Measurements from ENCODE around the gene GPC5.
"Not testable (repeated sequence)": the region's sequence is repeated elsewhere in the genome, so short reads cannot be mapped to it uniquely, and the experiment has no call there.

Gene GPC5

DNA sequence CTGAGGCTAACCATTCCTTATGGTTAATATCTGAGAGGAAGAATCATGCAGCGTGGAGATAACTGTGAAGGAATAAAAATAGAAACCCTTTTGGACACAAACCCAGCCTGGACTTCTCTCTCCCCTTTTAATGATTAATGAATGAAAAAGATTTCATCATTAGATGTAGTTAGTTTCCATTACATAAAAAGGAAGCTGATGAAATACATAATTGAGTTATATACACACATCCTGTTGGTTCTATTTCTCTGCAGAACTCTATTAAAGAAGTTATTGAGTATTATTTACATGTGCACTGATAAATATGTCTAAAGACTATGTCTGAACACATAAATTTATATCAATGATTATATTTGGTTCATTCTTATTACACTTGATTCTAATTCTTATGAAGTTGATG, 465.3 kb downstream of the GPC5 start:
- no peak overlapping the region for H3K27ac ChIP-seq
- no peaks in the 10 kb centered on the region for H3K9me3 ChIP-seq
- no peaks in the 10 kb centered on the region for H3K27me3 ChIP-seq
- H3K9ac ChIP-seq: no peak overlapping the region
- peaks cover 5% of the 10 kb centered on the region; the same call in 1 of the 2 replicates for H3K4me1 ChIP-seq
- H3K4me2 ChIP-seq: no peak overlapping the region
- H4K20me1 ChIP-seq: no peaks in the 10 kb centered on the region
- no peak overlapping the region for H3K4me3 ChIP-seq
- TF ChIP-seq Cebpa-rat (IDR thresholded peaks at IDR 0.05): no peak
- no peaks in the 10 kb centered on the region for H3K36me3 ChIP-seq

DNA sequence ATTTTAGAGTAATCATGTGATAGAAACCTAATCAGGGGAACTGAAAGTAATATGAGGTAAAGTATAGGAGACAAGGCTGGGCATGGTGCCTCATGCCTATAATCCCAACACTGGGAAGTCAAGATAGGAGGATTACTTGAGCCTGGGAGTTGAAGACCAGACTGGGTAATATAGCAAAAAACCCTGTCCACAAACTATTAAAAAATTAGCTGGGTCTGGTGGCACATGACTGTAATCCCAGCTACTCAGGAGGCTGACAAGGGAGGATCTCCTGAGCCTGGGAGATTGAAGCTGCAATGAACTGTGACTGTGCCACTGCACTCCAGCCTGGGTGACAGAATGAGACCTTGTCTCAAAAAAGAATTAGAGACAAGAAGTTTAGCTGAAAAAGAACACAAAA, 469.9 kb downstream of the GPC5 start:
- TF ChIP-seq Cebpa-rat (IDR thresholded peaks at IDR 0.05): no peak

DNA sequence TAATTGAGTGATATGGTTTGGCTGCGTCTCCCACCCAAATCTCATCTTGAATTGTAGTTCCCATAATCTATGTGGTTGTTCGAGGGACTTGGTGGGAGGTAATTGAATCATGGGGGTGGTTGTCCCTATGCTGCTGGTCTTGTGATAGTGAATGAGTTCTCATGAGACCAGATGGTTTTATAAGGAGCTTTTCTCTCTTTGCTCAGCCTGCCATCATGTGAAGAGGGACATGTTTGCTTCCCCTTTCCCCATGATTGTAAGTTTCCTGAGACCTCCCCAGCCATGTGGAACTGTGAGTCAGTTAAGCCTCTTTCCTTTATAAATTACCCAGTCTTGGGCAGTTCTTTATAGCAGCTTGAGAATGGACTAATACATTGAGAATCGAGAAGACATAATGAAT, 480.1 kb downstream of the GPC5 start:
- no peak overlapping the region for H3K9ac ChIP-seq
- no peaks in the 10 kb centered on the region for H4K20me1 ChIP-seq
- no peaks in the 10 kb centered on the region for H3K9me3 ChIP-seq
- H3K27me3 ChIP-seq: no peaks in the 10 kb centered on the region
- no peaks in the 10 kb centered on the region for H3K36me3 ChIP-seq
- no peak overlapping the region for H3K4me2 ChIP-seq
- no peaks in the 10 kb centered on the region for H3K4me1 ChIP-seq
- H3K27ac ChIP-seq: no peak overlapping the region
- H3K4me3 ChIP-seq: no peak overlapping the region
- TF ChIP-seq Cebpa-rat (IDR thresholded peaks at IDR 0.05): no peak

More for the DNA sequence above, 469.9 kb downstream of the GPC5 start:
- H3K9ac ChIP-seq: no peak overlapping the region
- no peaks in the 10 kb centered on the region for H4K20me1 ChIP-seq
- H3K27ac ChIP-seq: no peak overlapping the region
- H3K9me3 ChIP-seq: no peaks in the 10 kb centered on the region
- H3K4me2 ChIP-seq: no peak overlapping the region
- no peak overlapping the region for H3K4me3 ChIP-seq
- H3K27me3 ChIP-seq: no peaks in the 10 kb centered on the region
- H3K36me3 ChIP-seq: no peaks in the 10 kb centered on the region
- H3K4me1 ChIP-seq: no peaks in the 10 kb centered on the region

DNA sequence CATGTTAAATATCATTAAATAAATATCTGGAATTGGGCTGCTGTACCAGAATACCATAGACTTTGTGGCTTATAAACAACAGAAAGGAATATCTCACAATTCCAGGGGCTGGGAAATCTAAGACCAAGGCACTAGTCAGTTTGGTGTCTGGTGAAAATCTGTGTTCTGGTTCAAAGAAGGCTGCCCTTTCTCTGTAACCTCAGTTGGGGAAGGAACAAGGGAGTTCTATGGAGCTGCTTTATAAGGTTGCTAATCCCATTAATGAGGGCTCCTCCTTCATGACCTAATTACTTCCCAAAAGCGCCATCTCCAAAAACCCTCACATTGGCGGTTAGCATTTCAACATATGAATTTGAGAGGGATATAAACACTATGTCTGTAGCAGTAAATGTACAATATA, 480.9 kb downstream of the GPC5 start:
- H3K9me3 ChIP-seq: no peaks in the 10 kb centered on the region
- no peaks in the 10 kb centered on the region for H4K20me1 ChIP-seq
- no peaks in the 10 kb centered on the region for H3K4me1 ChIP-seq
- no peak overlapping the region for H3K9ac ChIP-seq
- no peak for TF ChIP-seq Cebpa-rat (IDR thresholded peaks at IDR 0.05)
- H3K27me3 ChIP-seq: no peaks in the 10 kb centered on the region
- H3K4me3 ChIP-seq: no peak overlapping the region
- no peaks in the 10 kb centered on the region for H3K36me3 ChIP-seq
- no peak overlapping the region for H3K27ac ChIP-seq
- no peak overlapping the region for H3K4me2 ChIP-seq

DNA sequence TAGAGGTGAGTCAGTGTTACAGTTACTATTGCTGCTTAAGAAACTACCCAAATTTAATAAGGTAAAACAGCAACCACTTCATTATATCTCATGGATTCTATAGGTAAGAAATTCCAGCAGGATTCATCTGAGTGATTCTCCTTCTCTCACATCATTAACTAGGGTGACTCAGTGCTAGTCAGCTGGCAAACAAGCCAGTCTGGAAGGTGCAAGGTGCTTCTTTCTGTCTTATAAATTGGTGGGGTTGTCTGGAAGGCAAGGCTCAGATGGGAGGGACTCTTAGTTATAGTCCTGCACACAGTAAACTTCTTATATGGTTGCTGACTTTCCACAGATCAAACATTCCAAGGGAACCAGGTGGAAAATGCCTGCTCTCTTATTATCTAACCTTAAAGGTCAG, 484.5 kb downstream of the GPC5 start:
- no peaks in the 10 kb centered on the region for H3K36me3 ChIP-seq
- no peaks in the 10 kb centered on the region for H4K20me1 ChIP-seq
- no peaks in the 10 kb centered on the region for H3K9me3 ChIP-seq
- no peak overlapping the region for H3K4me2 ChIP-seq
- H3K27ac ChIP-seq: no peak overlapping the region
- no peak overlapping the region for H3K4me3 ChIP-seq
- no peak for TF ChIP-seq Cebpa-rat (IDR thresholded peaks at IDR 0.05)
- no peaks in the 10 kb centered on the region for H3K27me3 ChIP-seq
- H3K4me1 ChIP-seq: no peaks in the 10 kb centered on the region
- no peak overlapping the region for H3K9ac ChIP-seq

- Histone ChIP-seq H3K36me3 (no peaks in the 10 kb centered on the region), H3K4me2 (no peak overlapping the region), H3K9ac (no peak overlapping the region), H3K4me1 (no peaks in the 10 kb centered on the region), H3K9me3 (no peaks in the 10 kb centered on the region), H4K20me1 (no peaks in the 10 kb centered on the region), H3K27me3 (no peaks in the 10 kb centered on the region), H3K4me3 (no peak overlapping the region), H3K27ac (no peak overlapping the region)
- TF ChIP-seq Cebpa-rat (IDR thresholded peaks at IDR 0.05): no peak
Observed at GRCh38 chr13:91889641-91890040, 491.2 kb downstream of the GPC5 start.

- H3K4me3 ChIP-seq: no peak overlapping the region
- no peaks in the 10 kb centered on the region for H3K36me3 ChIP-seq
- no peaks in the 10 kb centered on the region for H3K9me3 ChIP-seq
- no peak for TF ChIP-seq Cebpa-rat (IDR thresholded peaks at IDR 0.05)
- no peak overlapping the region for H3K4me2 ChIP-seq
- no peak overlapping the region for H3K9ac ChIP-seq
- H3K27ac ChIP-seq: no peak overlapping the region
- H4K20me1 ChIP-seq: no peaks in the 10 kb centered on the region
- H3K27me3 ChIP-seq: no peaks in the 10 kb centered on the region
- H3K4me1 ChIP-seq: no peaks in the 10 kb centered on the region
Observed at GRCh38 chr13:91891141-91891540, 492.7 kb downstream of the GPC5 start.

- H3K27me3 ChIP-seq: no peaks in the 10 kb centered on the region
- H3K27ac ChIP-seq: no peak overlapping the region
- H3K9ac ChIP-seq: no peak overlapping the region
- H3K9me3 ChIP-seq: no peaks in the 10 kb centered on the region
- TF ChIP-seq Cebpa-rat (IDR thresholded peaks at IDR 0.05): no peak
- no peaks in the 10 kb centered on the region for H4K20me1 ChIP-seq
- no peak overlapping the region for H3K4me2 ChIP-seq
- H3K4me3 ChIP-seq: no peak overlapping the region
- no peaks in the 10 kb centered on the region for H3K36me3 ChIP-seq
- H3K4me1 ChIP-seq: no peaks in the 10 kb centered on the region
Observed at GRCh38 chr13:91893040-91893439, 494.6 kb downstream of the GPC5 start.

DNA sequence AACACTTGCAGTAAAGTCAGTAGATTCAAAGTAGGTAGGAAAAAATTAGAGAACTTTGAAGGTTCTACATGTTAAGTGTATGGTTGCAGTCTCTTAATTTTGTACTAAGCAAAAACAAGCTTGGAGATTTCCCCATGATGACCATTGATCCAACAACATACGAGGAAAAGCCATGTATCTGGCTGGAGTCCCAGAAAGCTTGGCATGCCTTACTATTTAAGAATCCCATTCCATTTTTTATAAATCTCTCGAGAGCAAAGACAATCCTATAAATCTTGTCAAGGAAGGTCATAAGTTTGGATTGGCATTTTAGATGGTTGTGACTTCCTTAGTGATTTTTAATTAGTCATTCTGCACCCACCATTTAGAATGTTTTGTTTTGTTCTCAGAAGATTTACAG, 495.9 kb downstream of the GPC5 start:
- Histone ChIP-seq H3K9me3 (no peaks in the 10 kb centered on the region), H3K27ac (no peak overlapping the region), H3K36me3 (no peaks in the 10 kb centered on the region), H3K9ac (no peak overlapping the region), H3K4me1 (no peaks in the 10 kb centered on the region), H3K27me3 (no peaks in the 10 kb centered on the region), H3K4me2 (no peak overlapping the region), H4K20me1 (no peaks in the 10 kb centered on the region), H3K4me3 (no peak overlapping the region)
- TF ChIP-seq Cebpa-rat (IDR thresholded peaks at IDR 0.05): no peak

DNA sequence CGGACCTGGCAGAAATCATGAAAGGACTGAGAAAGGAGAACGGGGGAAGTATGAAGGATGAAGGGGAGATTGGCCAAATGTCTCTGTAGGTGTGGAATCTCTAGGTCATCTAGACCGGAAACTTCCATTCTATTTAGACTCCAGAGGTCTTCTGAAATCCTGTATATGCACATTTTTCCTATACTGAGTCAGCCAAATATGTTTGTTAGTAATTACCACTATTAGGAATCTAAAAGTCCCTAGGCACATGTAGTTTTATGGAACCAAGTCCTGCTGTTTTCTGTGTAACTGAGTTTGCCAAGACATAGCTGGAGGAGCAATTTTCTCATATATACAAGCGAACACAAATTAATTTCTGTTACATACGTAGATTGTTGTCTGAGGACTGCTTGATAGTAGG, 498.1 kb downstream of the GPC5 start:
- Histone ChIP-seq H3K36me3 (no peaks in the 10 kb centered on the region), H3K27ac (no peak overlapping the region), H3K9me3 (no peaks in the 10 kb centered on the region), H3K9ac (no peak overlapping the region), H3K4me1 (no peaks in the 10 kb centered on the region), H3K27me3 (no peaks in the 10 kb centered on the region), H4K20me1 (no peaks in the 10 kb centered on the region), H3K4me2 (no peak overlapping the region), H3K4me3 (no peak overlapping the region)
- TF ChIP-seq Cebpa-rat (IDR thresholded peaks at IDR 0.05): no peak

- H4K20me1 ChIP-seq, H3K9me3 ChIP-seq, H3K36me3 ChIP-seq, H3K4me2 ChIP-seq, H3K4me3 ChIP-seq, H3K4me1 ChIP-seq, H3K9ac ChIP-seq, H3K27ac ChIP-seq, H3K27me3 ChIP-seq: not testable (repeated sequence)
Observed at GRCh38 chr13:91898986-91899385, 500.6 kb downstream of the GPC5 start.
